IMR-90 (cell line): ENCODE results near the gene ADAM33. TPM values are rescaled to one million over a fixed set of nuclear protein-coding genes. Genes with fewer than 3 reads are reported as not detected.

Experiments used
- ATAC-seq: fragments of 200-7000 bp; cut with Tn5 transposase; 2 replicates; pipeline ENCODE4 v1.9.1; 2020; ENCODE audit warnings: low read depth, mild to moderate bottlenecking, moderate library complexity
- BruUV-seq: library from RNA; stranded (reverse); fragments of 400-500 nt; replicated peaks from 2 replicates; lab custom pipeline; 2021; lab: Mats Ljungman, UMichigan
- CTCF ChIA-PET: fragments of 300-600 bp; formaldehyde crosslinking; extraction: SDS; loops from one replicate; lab custom pipeline; 2021; ENCODE audit warnings: antibody characterized with exemption; lab: Yijun Ruan, JAX
- POLR2A ChIA-PET: fragments of 300-600 bp; sonication (Branson Sonifier 250); formaldehyde crosslinking; loops from one replicate; lab custom pipeline; 2022; ENCODE audit warnings: antibody characterized with exemption; ENCODE audit not compliant: unreplicated experiment; lab: Charles Lee
- DNase-seq: peaks from one replicate; pipeline ENCODE4 v3.0.0; 2013
- H2AFZ ChIP-seq: replicated peaks from 2 replicates; pipeline ENCODE3; 2013; ENCODE audit warnings: low read length, mild to moderate bottlenecking; ENCODE audit not compliant: poor library complexity
- H2AK5ac ChIP-seq: 2 replicates; pipeline ENCODE4 v1.6.1; 2013; ENCODE audit warnings: low read depth, low read length, inconsistent platforms
- H2AK9ac ChIP-seq: replicated peaks from 2 replicates; pipeline ENCODE3; 2013; ENCODE audit warnings: mild to moderate bottlenecking, low read depth, low read length, moderate library complexity; ENCODE audit not compliant: poor library complexity
- H2BK120ac ChIP-seq: 2 replicates; pipeline ENCODE4 v1.6.1; 2013; ENCODE audit warnings: low read depth, low read length, inconsistent platforms
- H2BK15ac ChIP-seq: 3 replicates; pipeline ENCODE4 v1.6.1; 2013; ENCODE audit warnings: low read depth, low read length, inconsistent platforms
- H2BK20ac ChIP-seq: 2 replicates; pipeline ENCODE4 v1.6.1; 2013; ENCODE audit warnings: low read depth, mild to moderate bottlenecking, inconsistent platforms, low read length, moderate library complexity
- H2BK5ac ChIP-seq: 2 replicates; pipeline ENCODE4 v1.6.1; 2013; ENCODE audit warnings: mild to moderate bottlenecking, low read depth, low read length, inconsistent platforms; ENCODE audit not compliant: poor library complexity, severe bottlenecking
- H3K14ac ChIP-seq: replicated peaks from 2 replicates; pipeline ENCODE4 v1.6.1; 2013; ENCODE audit warnings: low read depth, low read length, inconsistent platforms
- H3K18ac ChIP-seq: 2 replicates; pipeline ENCODE4 v1.6.1; 2013; ENCODE audit warnings: low read depth, low read length, control low read depth
- H3K23ac ChIP-seq: 2 replicates; pipeline ENCODE4 v1.6.1; 2013; ENCODE audit warnings: low read depth, low read length, inconsistent platforms
- H3K27ac ChIP-seq: 2 replicates; pipeline ENCODE4 v1.5.1; 2013; ENCODE audit warnings: mild to moderate bottlenecking, control low read depth, low read length; ENCODE audit not compliant: insufficient read depth
- H3K27me3 ChIP-seq: 2 replicates; pipeline ENCODE4 v1.6.1; 2013; ENCODE audit warnings: low read length; ENCODE audit not compliant: control insufficient read depth, insufficient read depth
- H3K36me3 ChIP-seq: 2 replicates; pipeline ENCODE4 v1.6.1; 2013; ENCODE audit warnings: low read length, mixed read lengths; ENCODE audit not compliant: control insufficient read depth, insufficient read depth
- H3K4ac ChIP-seq: 2 replicates; pipeline ENCODE4 v1.6.1; 2013; ENCODE audit warnings: low read depth, low read length, inconsistent platforms
- H3K4me1 ChIP-seq: 2 replicates; pipeline ENCODE4 v1.6.1; 2013; ENCODE audit warnings: low read length, mixed read lengths; ENCODE audit not compliant: control insufficient read depth, insufficient read depth
- H3K4me2 ChIP-seq: 2 replicates; pipeline ENCODE4 v1.6.1; 2013; ENCODE audit warnings: low read depth, mild to moderate bottlenecking, control low read depth, low read length, moderate library complexity
- H3K4me3 ChIP-seq: 2 replicates; pipeline ENCODE4 v1.5.1; 2013; ENCODE audit warnings: low read depth, mild to moderate bottlenecking, control low read depth, low read length, moderate library complexity; ENCODE audit not compliant: insufficient read depth
- H3K56ac ChIP-seq: 2 replicates; pipeline ENCODE4 v1.6.1; 2013; ENCODE audit warnings: low read length, inconsistent platforms; ENCODE audit not compliant: insufficient read depth; ENCODE audit errors: extremely low read depth
- H3K79me1 ChIP-seq, 2 experiments: 2 replicates each; pipeline ENCODE4 v1.6.1; 2013; ENCODE audit warnings: low read length in 2 of 2, inconsistent platforms in 1 of 2, low read depth in 1 of 2
- H3K9ac ChIP-seq: 2 replicates; pipeline ENCODE4 v1.6.1; 2013; ENCODE audit warnings: low read depth, low read length, control low read depth
- H3K9me1 ChIP-seq: 2 replicates; pipeline ENCODE4 v1.6.1; 2013; ENCODE audit warnings: low read length, inconsistent platforms; ENCODE audit not compliant: insufficient read depth
- H3K9me3 ChIP-seq: 2 replicates; pipeline ENCODE4 v1.6.1; 2013; ENCODE audit warnings: low read length; ENCODE audit not compliant: control insufficient read depth, insufficient read depth
- H4K20me1 ChIP-seq: 2 replicates; pipeline ENCODE4 v1.6.1; 2013; ENCODE audit warnings: low read length, inconsistent platforms; ENCODE audit not compliant: insufficient read depth
- H4K5ac ChIP-seq: 2 replicates; pipeline ENCODE4 v1.6.1; 2013; ENCODE audit warnings: mild to moderate bottlenecking, low read depth, low read length, control low read depth
- H4K8ac ChIP-seq, 2 experiments: 2 replicates each; pipeline ENCODE4 v1.6.1; 2013; ENCODE audit warnings: low read depth in 2 of 2, low read length in 2 of 2, control low read depth in 1 of 2, inconsistent platforms in 1 of 2
- H4K91ac ChIP-seq: 2 replicates; pipeline ENCODE4 v1.6.1; 2013; ENCODE audit warnings: low read depth, low read length, inconsistent platforms; ENCODE audit not compliant: insufficient read depth
- BHLHE40 ChIP-seq: fragments of 150-350 bp; IDR thresholded peaks from 2 replicates; pipeline ENCODE4 v1.6.1; 2016; ENCODE audit warnings: mild to moderate bottlenecking, low read depth, low read length
- CEBPB ChIP-seq: IDR thresholded peaks from 2 replicates; pipeline ENCODE4 v1.6.1; 2012; ENCODE audit warnings: low read depth, low read length, improper control_type of control experiment
- CHD1 ChIP-seq: IDR thresholded peaks from 2 replicates; pipeline ENCODE4 v1.6.1; 2012; ENCODE audit warnings: low read depth, low read length, improper control_type of control experiment
- FOS ChIP-seq: fragments of 150-350 bp; IDR thresholded peaks from 2 replicates; pipeline ENCODE4 v1.6.1; 2016; ENCODE audit warnings: low read depth, low read length
- MAFK ChIP-seq: IDR thresholded peaks from 2 replicates; pipeline ENCODE4 v1.6.1; 2012; ENCODE audit warnings: low read depth, low read length, improper control_type of control experiment
- MAZ ChIP-seq: IDR thresholded peaks from 2 replicates; pipeline ENCODE4 v1.6.1; 2012; ENCODE audit warnings: low read depth, mild to moderate bottlenecking, low read length, improper control_type of control experiment, moderate library complexity, borderline replicate concordance
- NFE2L2 ChIP-seq: fragments of 150-350 bp; IDR thresholded peaks from 2 replicates; pipeline ENCODE4 v1.6.1; 2016; ENCODE audit warnings: low read depth, mild to moderate bottlenecking, low read length
- POLR2A ChIP-seq: IDR thresholded peaks from 2 replicates; pipeline ENCODE4 v1.6.1; 2012; ENCODE audit warnings: mild to moderate bottlenecking, low read depth, low read length
- RAD21 ChIP-seq: IDR thresholded peaks from 2 replicates; pipeline ENCODE4 v1.6.1; 2012; ENCODE audit warnings: low read length, improper control_type of control experiment
- RFX5 ChIP-seq: IDR thresholded peaks from 2 replicates; pipeline ENCODE4 v1.8.0; 2012; ENCODE audit warnings: low read depth, mild to moderate bottlenecking, low read length, moderate library complexity
- SMC3 ChIP-seq: fragments of 150-350 bp; IDR thresholded peaks from 2 replicates; pipeline ENCODE4 v1.6.1; 2016; ENCODE audit warnings: low read depth, mild to moderate bottlenecking, antibody characterized with exemption, low read length, moderate library complexity
- WGBS, 2 experiments: methylation state at CpG; one replicate each; pipeline versions ENCODE4 v1.1.5 to v1.1.7; 2013; ENCODE audit warnings: missing lambda C conversion rate in 2 of 2; ENCODE audit not compliant: insufficient read length in 1 of 2; ENCODE audit errors: extremely low coverage in 2 of 2; 5-methylcytosine and 5-hydroxymethylcytosine counted together
- dilution Hi-C: fragments of 300-500 bp; cut with HindIII; formaldehyde crosslinking; loops from one replicate; pipeline ENCODE4 v1.14.3; 2018; ENCODE audit warnings: low sequenced_read_pairs; ENCODE audit not compliant: unreplicated experiment
- in situ Hi-C: fragments of 300-500 bp; cut with MboI; formaldehyde crosslinking; loops from 3 replicates; pipeline ENCODE4 v1.14.3; 2019; ENCODE audit warnings: low sequenced_read_pairs, inconsistent platforms, mixed read lengths
- intact Hi-C: fragments of 100-400 bp; cut with micrococcal nuclease; formaldehyde crosslinking; loops from 2 replicates; pipeline ENCODE4 v1.10.0; 2022
- polyA plus RNA-seq, 3 experiments: library from polyadenylated mRNA; depleted of rRNA; stranded (reverse); fragments of >200 nt; gene quantifications; 2 replicates each; pipeline ENCODE4 v1.2.3, GENCODE V29; 2012; ENCODE audit warnings: low replicate concordance in 1 of 3
- total RNA-seq: library from RNA; depleted of rRNA; stranded (reverse); fragments of >200 nt; gene quantifications from 2 replicates; pipeline ENCODE4 v1.2.3, GENCODE V29; 2012
- TF ChIP-seq, protein P1 (sequence below): fragments of 150-350 bp; IDR thresholded peaks from 2 replicates; pipeline ENCODE4 v1.6.1; 2016; ENCODE audit warnings: low read depth, mild to moderate bottlenecking, low read length, moderate library complexity, borderline replicate concordance
- TF ChIP-seq, protein P2 (sequence below): conservative IDR thresholded peaks from 2 replicates; pipeline ENCODE4 v1.5.1; 2012; ENCODE audit warnings: mild to moderate bottlenecking, low read depth, low read length, improper control_type of control experiment
- TF ChIP-seq, protein P3 (sequence below): fragments of 150-350 bp; IDR thresholded peaks from 2 replicates; pipeline ENCODE4 v1.6.1; 2017; ENCODE audit warnings: mild to moderate bottlenecking, antibody characterized with exemption, low read length, low read depth

The ADAM33 gene
- total and polyA plus RNA-seq, 2 of the 4 experiments (the other 2 are of a cell fraction) = 0.18 to 1.7 TPM

DNA sequence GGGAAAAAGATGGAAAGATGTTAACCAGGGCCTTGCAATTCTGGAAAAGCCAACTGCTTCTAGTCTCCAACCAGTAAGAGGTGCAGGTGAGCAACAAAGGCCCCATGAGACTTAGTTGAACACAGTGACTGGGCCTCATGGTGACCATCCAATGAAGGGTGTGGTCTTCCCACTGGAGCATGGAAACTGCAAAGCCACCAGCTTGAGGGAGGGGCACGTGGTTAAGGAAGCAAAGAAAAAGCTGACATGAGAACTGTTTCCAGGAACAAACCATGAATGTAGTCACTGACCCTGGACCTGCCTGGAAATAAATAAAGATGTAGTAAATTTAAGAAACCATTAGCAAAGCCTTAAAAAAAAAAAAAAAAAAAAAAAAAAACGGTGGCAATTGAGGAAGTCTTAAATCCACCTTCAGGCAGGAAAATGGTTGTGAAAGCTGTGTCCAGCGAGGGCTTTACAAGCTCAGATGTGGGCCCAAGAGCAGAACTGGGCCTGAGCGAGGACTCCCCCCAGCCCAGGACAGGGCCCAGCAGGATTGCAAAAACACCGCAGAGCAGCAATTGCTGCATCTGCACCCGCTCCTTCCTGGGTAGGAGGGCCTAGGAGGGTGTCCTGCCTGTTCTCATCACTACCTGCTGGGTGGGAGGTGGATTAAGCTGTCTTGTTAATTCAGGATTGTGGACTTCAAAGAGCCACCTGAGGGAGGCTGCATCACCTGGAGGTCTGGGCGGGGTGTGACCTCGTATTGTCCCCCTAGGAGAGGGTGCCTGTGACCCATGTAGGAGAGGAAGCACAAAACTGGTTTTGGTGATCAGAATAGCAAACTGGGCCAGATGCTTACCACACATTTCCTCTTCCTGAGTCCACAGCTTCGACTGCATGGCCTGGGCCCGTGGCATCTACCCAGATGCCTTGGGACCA is 28.9 kb downstream of the ADAM33 start:
- Histone ChIP-seq H2AK5ac (no peak overlapping the region), H3K4me3 (no peak overlapping the region), H3K56ac (no peak overlapping the region), H3K4ac (no peak overlapping the region), H3K9me3 (peaks cover 5% of the 10 kb centered on the region; the same call in 1 of the 2 replicates), H3K27me3 (peaks cover 6% of the 10 kb centered on the region; the same call in 1 of the 2 replicates), H3K9ac (no peak overlapping the region), H3K14ac (no peak overlapping the region; the same call in 1 of the 2 replicates), H2BK5ac (no peak overlapping the region), H4K8ac (no peak overlapping the region), H2BK15ac (no peak overlapping the region), H3K9me1 (peaks cover 7% of the 10 kb centered on the region; the same call in 1 of the 2 replicates), H3K4me2 (no peak overlapping the region), H2BK120ac (no peak overlapping the region), H2AFZ (no peak overlapping the region), H4K91ac (no peak overlapping the region), H3K4me1 (no peaks in the 10 kb centered on the region), H3K23ac (no peak overlapping the region), H4K5ac (no peak overlapping the region), H4K20me1 (no peaks in the 10 kb centered on the region), H3K36me3 (peaks cover 1% of the 10 kb centered on the region; the same call in 1 of the 2 replicates), H3K27ac (no peak overlapping the region), H2AK9ac (no peak overlapping the region), H3K79me1 (no peaks in the 10 kb centered on the region), H2BK20ac (no peak overlapping the region), H3K18ac (no peak overlapping the region)
- DNase-seq (no peak), ATAC-seq (no peak)
- in situ Hi-C loops = no loop called here
- intact Hi-C loops = no loop called here
- CTCF ChIA-PET = interaction anchor here (0.7 kb wide), 1 partner anchor 20 kb away, joined by 5 read pairs; no protein-coding TSS in a partner anchor
- POLR2A ChIA-PET = no interaction called here
- BruUV-seq = no TSS peak
- dilution Hi-C loops = no loop called here
- 83% methylated on average over 1 of the region's 10 CpGs; no CpG with 5 or more reads in 1 of the 2 experiments for WGBS, 2 experiments
- TF ChIP-seq NFE2L2 (no peak), POLR2A (no peak), MAZ (no peak), MAFK (no peak), BHLHE40 (no peak), RFX5 (no peak), FOS (no peak), RAD21 (no peak), SMC3 (no peak), CEBPB (no peak), CHD1 (no peak)
- TF ChIP-seq, protein P1, sequence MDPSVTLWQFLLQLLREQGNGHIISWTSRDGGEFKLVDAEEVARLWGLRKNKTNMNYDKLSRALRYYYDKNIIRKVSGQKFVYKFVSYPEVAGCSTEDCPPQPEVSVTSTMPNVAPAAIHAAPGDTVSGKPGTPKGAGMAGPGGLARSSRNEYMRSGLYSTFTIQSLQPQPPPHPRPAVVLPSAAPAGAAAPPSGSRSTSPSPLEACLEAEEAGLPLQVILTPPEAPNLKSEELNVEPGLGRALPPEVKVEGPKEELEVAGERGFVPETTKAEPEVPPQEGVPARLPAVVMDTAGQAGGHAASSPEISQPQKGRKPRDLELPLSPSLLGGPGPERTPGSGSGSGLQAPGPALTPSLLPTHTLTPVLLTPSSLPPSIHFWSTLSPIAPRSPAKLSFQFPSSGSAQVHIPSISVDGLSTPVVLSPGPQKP = no peak
- TF ChIP-seq, protein P2, sequence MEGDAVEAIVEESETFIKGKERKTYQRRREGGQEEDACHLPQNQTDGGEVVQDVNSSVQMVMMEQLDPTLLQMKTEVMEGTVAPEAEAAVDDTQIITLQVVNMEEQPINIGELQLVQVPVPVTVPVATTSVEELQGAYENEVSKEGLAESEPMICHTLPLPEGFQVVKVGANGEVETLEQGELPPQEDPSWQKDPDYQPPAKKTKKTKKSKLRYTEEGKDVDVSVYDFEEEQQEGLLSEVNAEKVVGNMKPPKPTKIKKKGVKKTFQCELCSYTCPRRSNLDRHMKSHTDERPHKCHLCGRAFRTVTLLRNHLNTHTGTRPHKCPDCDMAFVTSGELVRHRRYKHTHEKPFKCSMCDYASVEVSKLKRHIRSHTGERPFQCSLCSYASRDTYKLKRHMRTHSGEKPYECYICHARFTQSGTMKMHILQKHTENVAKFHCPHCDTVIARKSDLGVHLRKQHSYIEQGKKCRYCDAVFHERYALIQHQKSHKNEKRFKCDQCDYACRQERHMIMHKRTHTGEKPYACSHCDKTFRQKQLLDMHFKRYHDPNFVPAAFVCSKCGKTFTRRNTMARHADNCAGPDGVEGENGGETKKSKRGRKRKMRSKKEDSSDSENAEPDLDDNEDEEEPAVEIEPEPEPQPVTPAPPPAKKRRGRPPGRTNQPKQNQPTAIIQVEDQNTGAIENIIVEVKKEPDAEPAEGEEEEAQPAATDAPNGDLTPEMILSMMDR = no peak
- TF ChIP-seq, protein P3, sequence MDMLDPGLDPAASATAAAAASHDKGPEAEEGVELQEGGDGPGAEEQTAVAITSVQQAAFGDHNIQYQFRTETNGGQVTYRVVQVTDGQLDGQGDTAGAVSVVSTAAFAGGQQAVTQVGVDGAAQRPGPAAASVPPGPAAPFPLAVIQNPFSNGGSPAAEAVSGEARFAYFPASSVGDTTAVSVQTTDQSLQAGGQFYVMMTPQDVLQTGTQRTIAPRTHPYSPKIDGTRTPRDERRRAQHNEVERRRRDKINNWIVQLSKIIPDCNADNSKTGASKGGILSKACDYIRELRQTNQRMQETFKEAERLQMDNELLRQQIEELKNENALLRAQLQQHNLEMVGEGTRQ = no peak
